ENCODE results near the gene ERCC6L2. TPM values are rescaled to one million over a fixed set of nuclear protein-coding genes. Genes with fewer than 3 reads are reported as not detected.

ERCC6L2 gene
- total RNA-seq, 2 donors from 2014 or later = 37.7 to 44.2 TPM

DNA sequence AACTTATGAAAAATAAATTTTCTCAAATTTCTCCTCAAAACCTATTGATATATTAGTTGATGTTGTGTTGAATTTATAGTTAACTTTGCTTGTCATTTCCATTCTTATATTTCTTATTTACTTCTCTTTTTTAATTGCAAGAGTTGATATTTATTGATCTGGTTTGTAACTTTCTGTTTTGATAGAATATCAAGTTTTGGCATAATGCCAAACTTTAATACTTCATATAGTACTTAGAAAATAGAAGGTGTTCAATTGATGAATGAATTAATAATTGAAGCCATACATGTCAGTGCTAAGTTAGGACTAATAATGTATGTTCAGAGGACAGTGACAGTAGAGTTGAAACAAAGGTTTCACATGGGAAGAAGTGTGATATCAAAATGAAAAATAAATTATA is 27.9 kb downstream of the ERCC6L2 start:
- peaks cover 25% of the 10 kb centered on the region for H3K27me3 Mint-ChIP-seq (ENCODE audit: insufficient read depth)
- peaks cover 6% of the 10 kb centered on the region for H3K4me1 ChIP-seq (ENCODE audit: control insufficient read depth, insufficient read depth, low read length)
- H3K4me3 Mint-ChIP-seq = no peak overlapping the region
- peaks cover 7% of the 10 kb centered on the region for H3K4me1 Mint-ChIP-seq
- TF ChIP-seq, protein P1, sequence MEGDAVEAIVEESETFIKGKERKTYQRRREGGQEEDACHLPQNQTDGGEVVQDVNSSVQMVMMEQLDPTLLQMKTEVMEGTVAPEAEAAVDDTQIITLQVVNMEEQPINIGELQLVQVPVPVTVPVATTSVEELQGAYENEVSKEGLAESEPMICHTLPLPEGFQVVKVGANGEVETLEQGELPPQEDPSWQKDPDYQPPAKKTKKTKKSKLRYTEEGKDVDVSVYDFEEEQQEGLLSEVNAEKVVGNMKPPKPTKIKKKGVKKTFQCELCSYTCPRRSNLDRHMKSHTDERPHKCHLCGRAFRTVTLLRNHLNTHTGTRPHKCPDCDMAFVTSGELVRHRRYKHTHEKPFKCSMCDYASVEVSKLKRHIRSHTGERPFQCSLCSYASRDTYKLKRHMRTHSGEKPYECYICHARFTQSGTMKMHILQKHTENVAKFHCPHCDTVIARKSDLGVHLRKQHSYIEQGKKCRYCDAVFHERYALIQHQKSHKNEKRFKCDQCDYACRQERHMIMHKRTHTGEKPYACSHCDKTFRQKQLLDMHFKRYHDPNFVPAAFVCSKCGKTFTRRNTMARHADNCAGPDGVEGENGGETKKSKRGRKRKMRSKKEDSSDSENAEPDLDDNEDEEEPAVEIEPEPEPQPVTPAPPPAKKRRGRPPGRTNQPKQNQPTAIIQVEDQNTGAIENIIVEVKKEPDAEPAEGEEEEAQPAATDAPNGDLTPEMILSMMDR (conservative IDR thresholded peaks at IDR 0.05) = no peak
- no peaks in the 10 kb centered on the region for H3K9me3 Mint-ChIP-seq
- no peak overlapping the region for H3K27ac ChIP-seq (ENCODE audit: low read depth, low read length)
- H3K27me3 ChIP-seq (ENCODE audit: control insufficient read depth, insufficient read depth, low read length, poor library complexity, severe bottlenecking) = peaks cover 26% of the 10 kb centered on the region
- no peak overlapping the region for H3K4me3 ChIP-seq (ENCODE audit: low read length)
- H3K9ac ChIP-seq (ENCODE audit: extremely low read depth, low read length, poor library complexity, severe bottlenecking) = no peak overlapping the region
- no peak for DNase-seq
- peaks cover 6% of the 10 kb centered on the region for H3K36me3 ChIP-seq (ENCODE audit: control insufficient read depth, insufficient read depth, low read length)
- H3K9me3 ChIP-seq (ENCODE audit: control insufficient read depth, low read length) = no peaks in the 10 kb centered on the region
- peaks cover 10% of the 10 kb centered on the region for H3K36me3 Mint-ChIP-seq (ENCODE audit: low read depth)
- no peak overlapping the region for H3K27ac Mint-ChIP-seq

DNA sequence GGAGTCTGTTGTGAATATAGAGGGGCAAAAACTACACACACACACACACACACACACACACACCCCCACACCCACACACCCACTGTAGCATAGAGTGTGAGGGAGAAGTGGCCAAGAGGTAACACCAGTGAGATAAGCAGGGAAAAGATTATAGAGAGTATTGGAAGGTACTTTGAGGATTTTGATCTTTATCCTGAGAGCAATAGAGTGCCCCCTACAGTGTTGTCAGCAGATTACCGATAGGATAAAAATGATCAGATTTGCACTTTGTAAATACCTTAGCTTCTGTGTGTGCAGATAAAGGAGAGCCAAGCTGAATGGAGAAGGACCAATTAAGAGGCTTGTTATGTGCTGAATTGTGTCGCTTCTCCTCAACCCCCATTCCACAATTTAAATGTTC is 32.3 kb downstream of the ERCC6L2 start:
- peak; percentile 39 for DNase-seq
- Mint-ChIP-seq H3K9me3 (no peaks in the 10 kb centered on the region), H3K4me1 (peaks cover 8% of the 10 kb centered on the region), H3K27me3 (ENCODE audit: insufficient read depth) (peaks cover 46% of the 10 kb centered on the region), H3K4me3 (no peak overlapping the region), H3K27ac (no peak overlapping the region), H3K36me3 (ENCODE audit: low read depth) (peaks cover 7% of the 10 kb centered on the region)
- H3K4me1 ChIP-seq (ENCODE audit: control insufficient read depth, insufficient read depth, low read length) = peaks cover 6% of the 10 kb centered on the region
- no peak overlapping the region for H3K27ac ChIP-seq (ENCODE audit: low read depth, low read length)
- H3K27me3 ChIP-seq (ENCODE audit: control insufficient read depth, insufficient read depth, low read length, poor library complexity, severe bottlenecking) = peaks cover 41% of the 10 kb centered on the region
- H3K36me3 ChIP-seq (ENCODE audit: control insufficient read depth, insufficient read depth, low read length) = peaks cover 8% of the 10 kb centered on the region
- 74% methylated on average over 1 of the region's 2 CpGs; no CpG with 5 or more reads in 1 of the 2 experiments for WGBS, 2 experiments (ENCODE audit: insufficient coverage in 1 of 2, insufficient read length in 1 of 2)
- H3K9me3 ChIP-seq (ENCODE audit: control insufficient read depth, low read length) = no peaks in the 10 kb centered on the region
- no peak overlapping the region for H3K9ac ChIP-seq (ENCODE audit: extremely low read depth, low read length, poor library complexity, severe bottlenecking)
- TF ChIP-seq, protein P1 (conservative IDR thresholded peaks at IDR 0.05) = peak; percentile 63
- H3K4me3 ChIP-seq (ENCODE audit: low read length) = no peak overlapping the region

DNA sequence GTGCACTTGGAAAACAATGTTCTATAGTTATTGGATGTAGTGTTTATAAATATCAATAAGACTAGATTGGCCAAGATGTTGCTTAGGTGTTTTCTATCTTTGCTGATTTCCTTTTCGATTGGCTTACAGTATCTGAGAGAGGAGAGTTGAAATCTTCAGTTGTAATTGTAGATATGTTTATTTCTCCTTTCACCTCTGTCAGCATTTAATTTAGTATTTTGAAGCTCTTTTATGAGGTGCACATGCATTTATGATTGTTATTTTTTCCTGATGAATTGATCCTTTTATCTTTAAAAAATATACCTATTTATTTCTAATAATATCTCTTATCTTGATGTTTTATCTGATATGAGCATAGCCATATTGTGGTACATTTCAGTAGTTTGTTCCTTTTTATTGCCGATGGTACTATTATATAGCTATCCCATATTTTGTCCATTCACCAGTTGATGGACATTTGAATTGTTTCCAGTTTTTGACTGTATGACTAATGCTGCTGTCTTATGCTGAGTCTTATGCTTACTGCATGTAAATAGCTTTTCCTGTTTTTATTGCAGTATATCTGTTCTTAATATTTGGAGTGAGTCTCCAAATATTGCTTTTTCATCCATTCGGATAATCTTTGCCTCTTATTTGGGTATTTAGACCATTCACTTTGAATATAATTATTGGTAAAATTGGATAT is 34.7 kb downstream of the ERCC6L2 start:
- H3K4me1 ChIP-seq (ENCODE audit: control insufficient read depth, insufficient read depth, low read length) = peaks cover 6% of the 10 kb centered on the region
- TF ChIP-seq, protein P1 (conservative IDR thresholded peaks at IDR 0.05) = no peak
- no peak overlapping the region for H3K9ac ChIP-seq (ENCODE audit: extremely low read depth, low read length, poor library complexity, severe bottlenecking)

More for the DNA sequence above, 34.7 kb downstream of the ERCC6L2 start:
- no peak for DNase-seq
- H3K4me3 ChIP-seq (ENCODE audit: low read length) = no peak overlapping the region
- Mint-ChIP-seq H3K4me3 (no peak overlapping the region), H3K27ac (no peak overlapping the region), H3K4me1 (peaks cover 8% of the 10 kb centered on the region), H3K9me3 (no peaks in the 10 kb centered on the region), H3K36me3 (ENCODE audit: low read depth) (peaks cover 13% of the 10 kb centered on the region), H3K27me3 (ENCODE audit: insufficient read depth) (peaks cover 45% of the 10 kb centered on the region)
- H3K36me3 ChIP-seq (ENCODE audit: control insufficient read depth, insufficient read depth, low read length) = peaks cover 10% of the 10 kb centered on the region
- H3K9me3 ChIP-seq (ENCODE audit: control insufficient read depth, low read length) = no peaks in the 10 kb centered on the region
- H3K27me3 ChIP-seq (ENCODE audit: control insufficient read depth, insufficient read depth, low read length, poor library complexity, severe bottlenecking) = peaks cover 38% of the 10 kb centered on the region
- H3K27ac ChIP-seq (ENCODE audit: low read depth, low read length) = no peak overlapping the region
- WGBS, 2 experiments (ENCODE audit: insufficient coverage in 1 of 2, insufficient read length in 1 of 2) = 83 to 100% methylated on average over 1 to 3 of the region's 3 CpGs
